GM12865 (cell line): Measurements from ENCODE around the gene TSPYL4.

Experiments used
- DNase-seq: peaks from one replicate; pipeline ENCODE4 v3.0.0; 2010; ENCODE audit warnings: low read depth
- H3K4me3 ChIP-seq: 2 replicates; pipeline ENCODE4 v1.5.1; 2011; ENCODE audit warnings: mild to moderate bottlenecking, low read depth, low read length, control low read depth
- TF ChIP-seq, protein P1 (sequence below): IDR thresholded peaks from 2 replicates; pipeline ENCODE4 v1.5.1; 2011; ENCODE audit warnings: low read length, control low read depth, low read depth, inconsistent platforms; ENCODE audit not compliant: insufficient read depth; ENCODE audit errors: missing control alignments

TSPYL4 gene

DNA sequence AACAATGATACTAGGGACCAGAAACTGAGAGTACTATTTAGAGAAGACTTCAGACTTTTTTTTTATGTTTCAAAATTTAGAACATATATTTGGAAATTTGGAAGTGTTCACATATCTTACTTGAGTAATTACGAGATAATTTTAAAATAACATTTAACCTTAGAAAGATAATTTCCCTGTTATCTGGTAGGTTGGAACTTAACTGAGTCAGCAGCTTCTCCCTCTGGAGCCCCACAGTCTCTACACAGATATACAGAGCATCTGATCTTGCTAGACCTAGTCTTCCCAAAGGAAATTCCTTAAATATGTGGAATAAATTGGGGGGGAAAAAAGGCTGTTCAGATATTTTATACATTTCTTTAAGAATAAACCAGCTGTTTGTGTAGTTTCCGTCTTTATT lies 48.6 kb downstream of the TSPYL4 start:
- DNase-seq = no peak
- no peak overlapping the region for H3K4me3 ChIP-seq
- TF ChIP-seq, protein P1, sequence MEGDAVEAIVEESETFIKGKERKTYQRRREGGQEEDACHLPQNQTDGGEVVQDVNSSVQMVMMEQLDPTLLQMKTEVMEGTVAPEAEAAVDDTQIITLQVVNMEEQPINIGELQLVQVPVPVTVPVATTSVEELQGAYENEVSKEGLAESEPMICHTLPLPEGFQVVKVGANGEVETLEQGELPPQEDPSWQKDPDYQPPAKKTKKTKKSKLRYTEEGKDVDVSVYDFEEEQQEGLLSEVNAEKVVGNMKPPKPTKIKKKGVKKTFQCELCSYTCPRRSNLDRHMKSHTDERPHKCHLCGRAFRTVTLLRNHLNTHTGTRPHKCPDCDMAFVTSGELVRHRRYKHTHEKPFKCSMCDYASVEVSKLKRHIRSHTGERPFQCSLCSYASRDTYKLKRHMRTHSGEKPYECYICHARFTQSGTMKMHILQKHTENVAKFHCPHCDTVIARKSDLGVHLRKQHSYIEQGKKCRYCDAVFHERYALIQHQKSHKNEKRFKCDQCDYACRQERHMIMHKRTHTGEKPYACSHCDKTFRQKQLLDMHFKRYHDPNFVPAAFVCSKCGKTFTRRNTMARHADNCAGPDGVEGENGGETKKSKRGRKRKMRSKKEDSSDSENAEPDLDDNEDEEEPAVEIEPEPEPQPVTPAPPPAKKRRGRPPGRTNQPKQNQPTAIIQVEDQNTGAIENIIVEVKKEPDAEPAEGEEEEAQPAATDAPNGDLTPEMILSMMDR = no peak

DNA sequence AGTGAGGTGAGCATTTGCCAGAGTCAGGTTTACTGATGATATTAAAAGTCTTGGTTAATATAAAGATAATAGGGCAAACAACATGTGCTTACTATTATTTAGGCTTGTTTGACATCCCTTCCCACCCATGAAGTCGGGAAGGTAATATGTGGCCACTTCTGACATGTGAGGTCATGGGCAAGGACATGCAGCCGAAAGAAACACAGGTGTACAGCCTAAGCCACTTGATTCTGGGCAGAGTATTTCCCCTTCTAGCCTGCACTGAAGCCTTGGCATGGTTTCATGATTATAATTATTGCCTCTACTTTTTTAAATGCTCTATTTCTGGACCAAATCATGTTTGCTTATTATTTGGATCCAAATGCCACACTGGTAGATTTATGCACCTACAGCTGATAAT lies 52.3 kb downstream of the TSPYL4 start:
- no peak for DNase-seq
- TF ChIP-seq, protein P1 = no peak
- H3K4me3 ChIP-seq = no peak overlapping the region

DNA sequence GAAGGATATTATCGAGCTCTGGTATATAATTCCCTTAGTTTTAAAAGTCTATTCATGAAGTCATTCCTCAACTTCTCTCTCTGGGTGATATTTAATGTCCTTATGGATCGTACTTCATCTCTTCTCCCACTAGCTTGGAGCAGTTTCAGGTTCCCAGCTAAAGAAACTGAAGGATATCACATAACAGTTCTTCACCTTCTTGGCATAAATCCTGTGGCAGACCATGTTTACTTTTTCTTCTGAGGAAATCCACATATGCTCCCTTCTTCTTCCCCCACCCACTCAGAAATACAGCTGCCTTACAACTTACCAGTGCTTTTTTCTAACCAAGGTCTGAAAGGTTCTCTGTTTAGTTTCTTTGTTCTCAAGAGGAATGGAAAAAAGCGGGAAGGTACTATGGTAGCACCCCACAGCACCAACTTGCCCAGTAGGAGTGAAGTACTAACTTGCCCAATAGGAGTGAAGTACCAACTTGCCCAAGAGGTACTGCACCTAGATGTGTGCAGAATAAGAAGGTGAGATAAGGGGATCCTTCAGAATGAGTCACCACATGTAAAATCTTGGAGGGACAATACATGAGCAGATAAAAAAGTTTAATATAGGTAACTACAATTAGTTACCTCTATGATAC lies 53.1 kb downstream of the TSPYL4 start:
- TF ChIP-seq, protein P1 = no peak
- H3K4me3 ChIP-seq = no peak overlapping the region
- DNase-seq = no peak
